Stimulated activated CD4-positive, alpha-beta T cell treated with anti-CD3 and anti-CD28 coated beads, Interleukin-4, amount 100 ng/mL, for 4 hours (primary cell): ENCODE measurements around the gene ING3.

ENCODE experiments used
- DNase-seq, 2 experiments: peaks; one replicate each; pipeline ENCODE4 v3.0.0-alpha.2; 2020

The ING3 gene

DNA sequence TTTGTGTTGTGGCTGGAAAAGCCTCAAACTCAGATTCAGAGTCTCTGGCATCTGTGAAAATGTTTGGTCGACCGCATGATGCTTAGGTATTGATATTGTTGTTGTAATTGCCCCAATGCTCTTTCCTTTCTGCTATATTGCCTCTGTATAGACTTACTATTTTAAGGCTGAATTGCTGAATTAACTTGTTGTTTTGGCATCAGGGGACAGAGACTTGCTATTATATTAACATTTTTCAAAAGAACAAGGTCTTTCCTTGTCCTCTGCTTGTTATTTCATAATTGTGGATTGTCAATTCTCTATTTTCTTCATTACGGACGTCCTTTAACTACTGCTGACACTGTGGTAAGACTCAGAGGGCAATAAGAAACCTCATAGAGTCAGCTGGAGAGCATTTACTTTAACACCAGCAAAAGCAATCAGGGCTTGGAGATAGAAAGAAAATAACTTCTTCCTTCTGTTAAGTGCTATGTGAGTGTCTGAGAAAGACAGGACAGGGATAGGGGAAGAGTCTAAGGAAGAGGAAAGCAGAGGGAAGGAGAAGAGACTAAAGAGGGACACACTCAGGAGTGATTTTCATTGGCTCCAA, 55.5 kb downstream of the ING3 start:
- DNase-seq = no peak

DNA sequence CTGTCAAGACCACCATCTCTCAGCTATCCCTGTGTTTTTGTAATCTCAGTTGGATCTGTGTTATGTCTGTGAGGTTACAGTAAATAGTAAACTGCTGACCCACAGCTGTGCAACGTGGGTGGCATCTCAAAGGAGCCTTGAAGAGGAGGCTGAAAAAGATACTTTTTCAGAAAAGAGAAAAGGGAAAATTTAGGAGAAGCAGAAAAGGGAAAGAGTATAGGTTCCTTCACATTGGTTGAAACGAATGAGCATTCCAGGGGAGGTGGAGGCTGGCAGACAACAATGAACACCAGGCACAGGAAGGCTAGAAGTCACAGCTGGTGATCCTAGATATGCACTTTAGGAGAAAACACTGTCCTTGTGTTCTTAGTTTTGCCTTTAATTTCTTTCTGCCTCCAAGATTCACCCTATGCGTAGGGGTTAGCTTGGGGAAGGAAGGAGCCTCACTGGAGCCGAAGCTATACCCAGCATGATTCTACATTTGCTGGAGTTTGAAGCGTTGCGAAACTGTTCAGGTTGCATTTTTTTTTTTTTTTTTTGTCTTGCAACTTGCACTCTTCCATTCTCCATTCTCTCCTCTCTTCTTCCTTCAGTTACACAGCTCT, 56.2 kb downstream of the ING3 start:
- DNase-seq = no peak

DNA sequence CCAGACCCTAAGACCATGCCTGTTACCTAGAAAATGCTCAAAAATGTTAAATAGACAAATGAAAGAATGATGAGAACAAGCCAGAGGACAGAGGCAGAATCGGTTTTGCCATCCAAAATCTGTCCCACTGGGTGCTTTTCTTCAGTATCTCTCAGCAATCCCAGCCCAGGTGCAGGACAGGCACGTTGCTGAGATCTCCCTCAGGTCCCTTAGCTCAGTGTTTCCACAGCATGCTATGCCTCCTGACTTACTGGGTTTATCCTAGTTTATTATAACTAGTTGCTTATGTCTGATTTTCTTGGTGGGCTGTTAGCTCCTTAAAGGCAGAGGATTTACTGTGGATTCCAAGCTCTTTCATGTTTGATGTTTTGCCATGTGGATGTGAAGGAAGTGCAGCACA, 58.2 kb downstream of the ING3 start:
- DNase-seq = no peak

DNA sequence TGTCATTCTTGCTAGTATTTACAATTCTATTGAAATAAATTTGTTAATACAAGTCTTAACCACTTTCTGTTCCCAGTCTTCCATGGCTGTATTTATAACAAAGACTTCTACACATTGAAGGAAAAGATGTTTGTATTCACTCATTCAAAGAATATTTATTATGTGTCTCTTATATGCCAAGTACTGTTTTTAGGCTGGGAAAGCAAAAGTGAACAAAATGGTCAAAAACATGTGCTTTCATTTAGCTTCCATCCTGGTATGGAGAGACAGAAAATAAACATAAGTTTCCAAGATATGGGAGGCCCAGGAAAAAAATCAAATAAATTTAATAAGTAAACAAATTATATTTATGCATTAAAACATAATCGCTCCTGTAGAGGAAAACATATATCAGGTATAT, 60.8 kb downstream of the ING3 start:
- DNase-seq = no peak

DNA sequence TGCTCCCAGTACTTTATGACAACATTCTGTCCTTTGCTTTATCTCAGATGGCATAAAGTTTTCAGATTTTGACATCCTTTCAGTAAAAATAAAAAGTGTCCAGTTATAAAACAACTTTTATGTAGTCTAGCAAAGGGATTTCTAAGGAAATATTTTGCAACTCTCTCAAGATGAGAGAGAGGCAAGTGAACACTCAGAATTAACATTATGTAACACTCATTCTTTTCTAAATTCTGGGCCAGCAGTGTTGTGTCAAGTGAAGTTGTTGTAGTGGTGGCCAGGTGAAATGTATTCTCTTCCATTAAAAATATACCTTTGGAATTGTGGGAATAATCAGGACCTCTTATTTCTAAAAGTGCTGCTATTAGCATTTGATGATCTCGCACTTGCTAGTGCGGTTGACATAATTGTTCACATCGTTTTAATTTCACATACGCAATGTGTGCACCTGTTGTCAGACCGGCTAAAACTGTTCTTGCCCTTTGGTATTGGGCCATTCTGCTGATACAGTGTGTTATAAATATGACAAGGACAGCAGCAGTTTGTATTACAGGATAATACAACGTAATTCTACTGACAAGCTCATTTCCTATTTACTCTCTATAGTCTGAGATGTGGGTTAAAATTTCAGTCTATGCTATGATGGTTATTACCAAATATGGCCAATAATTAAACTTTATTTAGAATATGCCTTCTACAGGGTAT, 61.7 kb downstream of the ING3 start:
- no peak for DNase-seq

DNA sequence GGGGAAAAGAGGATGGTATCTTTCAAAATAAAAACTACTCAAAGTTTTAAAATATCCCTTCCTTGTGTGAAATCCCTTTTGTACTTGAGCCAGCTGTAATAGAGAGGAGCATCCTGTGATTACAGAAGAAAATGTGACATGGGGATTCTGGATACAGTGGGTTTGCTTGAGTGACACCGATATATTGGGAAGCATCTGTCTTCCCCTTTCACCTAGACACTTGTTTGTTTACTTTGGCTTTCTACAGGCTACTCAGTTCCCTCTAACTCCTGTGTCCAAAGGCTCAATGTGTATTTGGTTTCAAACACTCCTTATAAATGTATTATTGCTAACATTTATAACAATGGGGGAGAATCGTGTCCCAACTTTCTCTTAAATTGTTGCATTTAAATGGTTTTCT, 62.3 kb downstream of the ING3 start:
- no peak for DNase-seq

DNA sequence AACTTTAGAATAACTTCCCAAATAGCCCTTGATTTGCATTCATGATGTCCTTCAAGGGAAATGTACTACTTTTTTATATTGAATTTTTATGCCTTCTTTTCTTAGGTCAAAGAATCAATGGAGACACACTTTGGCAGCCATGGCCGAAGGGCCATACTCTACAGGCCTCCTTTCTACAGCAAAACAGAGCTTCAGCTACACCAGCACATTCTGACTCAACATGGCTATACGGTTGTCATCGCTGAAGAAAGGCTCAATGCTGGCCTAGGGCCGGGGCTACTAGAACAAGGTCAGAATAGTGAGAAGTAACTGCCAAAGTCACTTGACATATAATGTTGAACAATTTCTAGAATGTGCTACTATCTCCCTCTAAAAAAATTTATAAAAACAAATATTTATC, 65.0 kb downstream of the ING3 start:
- DNase-seq = no peak

DNA sequence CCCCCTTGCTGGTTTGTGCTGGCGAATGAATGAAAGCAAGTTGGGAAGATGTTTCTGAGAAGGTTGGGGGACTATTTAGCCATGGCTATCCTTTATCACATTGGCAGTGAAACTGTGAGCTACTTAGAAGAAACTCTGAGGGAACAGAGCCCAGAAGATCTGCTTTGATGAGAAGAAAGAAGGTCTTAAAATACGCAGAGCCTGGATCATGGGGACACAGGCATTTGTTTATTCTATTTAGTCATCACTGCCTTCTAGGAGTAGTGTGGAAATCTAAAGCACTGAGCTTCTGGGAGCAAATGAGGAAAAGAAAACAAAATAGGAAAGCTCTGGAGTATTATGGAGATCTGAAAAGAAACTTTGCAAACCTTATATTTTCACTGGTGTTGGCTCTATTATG, 66.4 kb downstream of the ING3 start:
- no peak for DNase-seq

DNA sequence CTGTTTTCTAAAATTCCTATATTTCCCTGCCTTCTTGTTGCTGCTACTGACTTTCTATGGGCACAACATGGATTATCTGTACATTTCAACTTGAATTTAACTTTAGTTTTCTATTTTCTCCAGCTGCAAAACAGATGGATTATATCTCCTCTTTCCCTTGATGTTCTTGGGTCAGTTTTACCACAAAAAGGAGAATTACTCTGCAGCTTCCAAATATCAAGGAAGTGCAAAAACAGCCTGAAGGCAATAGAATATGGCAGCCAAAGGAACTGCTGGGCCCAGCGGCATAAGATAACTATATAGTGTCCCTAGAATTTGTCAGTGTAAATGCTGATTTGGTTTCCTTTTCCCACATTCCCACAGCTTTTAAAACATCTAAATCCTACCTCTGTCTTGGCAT, 67.0 kb downstream of the ING3 start:
- DNase-seq = no peak

DNA sequence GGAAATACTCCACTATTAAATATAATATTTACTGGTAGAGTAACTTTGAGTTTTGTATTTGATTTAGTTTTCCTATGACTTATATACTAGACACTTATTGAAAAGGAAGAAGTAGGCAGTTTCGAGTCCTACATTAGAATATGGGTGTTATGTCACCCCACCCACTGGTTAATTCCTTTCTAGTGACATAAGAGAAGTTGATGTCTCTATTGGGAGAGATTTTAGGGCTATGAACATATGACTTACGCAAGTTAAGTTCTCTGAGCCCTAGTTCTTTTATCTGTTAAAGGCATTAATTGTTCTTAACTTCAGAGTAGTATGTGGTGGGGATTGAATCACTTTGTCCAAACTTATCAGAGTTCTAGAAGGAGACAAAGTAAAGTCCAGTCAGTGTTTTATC, 68.4 kb downstream of the ING3 start:
- DNase-seq = no peak

DNA sequence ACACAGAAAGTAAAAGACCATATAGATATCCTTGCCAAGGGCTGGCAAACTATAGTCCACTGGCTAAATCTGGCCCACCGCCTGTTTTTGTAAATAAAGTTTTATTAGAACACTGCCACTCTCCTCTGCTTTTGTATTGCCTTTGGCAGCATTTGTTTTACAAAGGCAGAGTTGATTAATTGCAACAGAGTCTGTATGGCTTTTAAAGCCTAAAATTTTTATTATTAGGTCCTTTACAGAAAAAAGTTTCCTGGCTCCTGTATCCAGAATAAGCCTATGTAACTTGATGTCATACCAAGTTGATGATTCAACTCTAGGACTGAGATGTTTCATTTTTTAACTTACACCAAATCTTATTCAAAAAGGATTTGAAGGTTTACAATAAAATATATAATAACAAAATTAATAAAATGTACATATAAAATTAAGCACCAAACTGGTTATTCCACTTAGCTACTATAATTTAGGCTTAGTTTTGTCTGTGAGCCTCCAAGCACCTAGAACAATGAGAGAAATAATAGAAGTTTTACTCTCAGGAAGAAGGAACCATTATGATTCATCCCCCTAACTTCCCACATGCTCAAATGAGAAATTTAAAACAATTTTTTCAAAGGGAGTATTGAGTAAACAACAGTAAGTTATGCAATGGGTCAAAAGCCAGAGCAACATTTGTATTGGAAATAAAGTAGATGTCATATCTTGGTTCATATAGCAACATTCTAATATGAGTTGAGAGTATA, 69.8 kb downstream of the ING3 start:
- DNase-seq = no peak

DNA sequence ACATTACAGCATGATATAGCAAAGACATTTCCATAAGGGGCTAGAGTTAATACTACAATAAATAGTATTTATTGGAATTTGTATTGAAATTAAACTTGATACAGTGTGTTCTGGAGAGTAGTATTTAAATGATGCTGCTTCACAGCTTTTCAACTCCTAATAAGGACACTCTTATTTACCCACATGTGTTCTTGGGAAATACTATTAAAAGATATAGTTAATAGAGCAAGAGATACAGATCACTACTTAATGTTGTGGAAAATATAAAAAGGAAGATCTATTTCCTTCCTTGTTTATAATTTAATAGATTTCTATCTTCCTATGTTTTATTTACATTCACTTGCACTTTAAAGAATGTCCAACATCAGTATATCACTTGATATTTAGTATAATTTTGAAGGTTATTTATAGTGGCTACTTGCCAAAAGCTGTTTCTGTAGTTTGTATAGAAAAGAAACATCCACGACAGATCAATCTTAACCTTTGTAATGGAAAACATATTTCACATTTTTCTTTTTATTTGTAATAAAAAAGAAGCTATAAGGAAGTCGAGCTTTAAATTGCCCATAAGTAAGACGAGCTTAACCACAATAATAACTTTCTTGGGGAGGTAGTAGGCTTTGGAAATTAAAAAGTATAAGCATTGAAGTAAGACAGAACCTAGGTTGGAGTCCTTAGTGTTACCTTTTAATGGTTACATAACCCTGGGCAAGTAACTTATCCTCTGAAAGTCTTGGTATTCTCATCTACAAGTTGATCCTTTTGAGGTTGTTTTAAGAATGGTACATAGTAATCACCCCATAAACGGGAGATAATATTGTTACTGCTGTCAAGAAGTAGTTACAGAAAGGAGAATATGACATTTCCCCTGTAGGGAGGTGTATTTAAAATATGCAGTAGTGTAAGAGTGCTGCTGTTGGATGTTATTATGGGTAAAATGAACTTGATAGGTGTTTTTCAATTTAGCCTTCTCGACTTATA, 70.7 kb downstream of the ING3 start:
- DNase-seq = no peak

DNA sequence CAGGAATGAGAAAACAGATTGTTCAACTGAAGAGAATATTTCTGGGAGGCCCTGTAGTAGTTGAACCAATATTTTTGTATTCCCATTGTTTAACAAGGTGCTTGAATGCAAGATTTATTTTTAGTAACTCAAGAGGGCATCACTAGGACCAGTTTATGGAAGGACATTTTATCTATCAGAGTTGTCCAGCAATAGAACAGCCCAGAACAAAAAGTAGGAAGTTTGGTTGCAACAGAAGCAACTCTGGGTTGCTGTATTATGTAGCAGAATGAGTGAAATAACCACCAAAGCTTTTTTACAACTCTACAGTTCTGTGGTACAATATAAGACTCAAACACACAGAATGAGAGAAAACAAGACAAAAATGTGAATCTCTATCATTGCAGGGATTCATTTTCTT, 72.6 kb downstream of the ING3 start:
- DNase-seq = no peak

DNA sequence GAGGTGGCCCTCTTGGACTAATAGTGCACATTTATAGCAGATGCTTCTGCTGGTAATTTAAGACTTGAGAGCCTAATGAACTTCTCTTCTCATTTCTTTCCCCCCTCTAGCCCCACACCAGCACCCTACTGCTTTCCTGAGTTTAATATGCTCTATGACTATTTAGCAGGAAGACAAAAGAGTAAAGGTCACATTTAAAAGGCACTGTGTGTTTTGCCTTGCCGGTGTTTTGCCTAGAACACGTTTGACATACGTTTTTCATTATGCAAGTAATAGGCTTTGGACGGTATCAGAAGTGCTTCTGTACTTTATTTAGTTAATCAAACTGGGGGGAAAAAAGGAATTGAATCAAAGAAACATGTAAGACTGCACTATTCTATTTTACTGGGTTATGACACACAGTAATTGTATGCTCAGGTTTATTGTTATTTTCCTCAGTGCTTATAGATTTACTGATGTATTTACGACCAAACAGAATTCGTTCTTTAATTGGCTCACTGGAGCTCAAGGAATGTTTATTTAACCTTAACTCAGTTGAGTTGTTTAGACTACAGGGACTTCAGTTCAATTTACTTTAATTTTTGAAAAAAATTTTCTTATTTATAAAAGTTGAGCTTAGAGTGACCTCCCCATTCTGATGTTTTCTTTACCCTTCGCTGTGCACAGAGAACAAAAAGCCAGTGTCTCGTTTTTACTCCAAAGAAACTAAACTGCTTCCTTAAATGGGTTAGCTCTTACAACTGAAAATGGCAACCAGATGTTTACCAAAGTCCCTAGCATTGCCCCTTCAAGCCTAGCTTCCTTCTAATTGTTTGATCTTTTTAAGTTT, 73.3 kb downstream of the ING3 start:
- DNase-seq = no peak

DNA sequence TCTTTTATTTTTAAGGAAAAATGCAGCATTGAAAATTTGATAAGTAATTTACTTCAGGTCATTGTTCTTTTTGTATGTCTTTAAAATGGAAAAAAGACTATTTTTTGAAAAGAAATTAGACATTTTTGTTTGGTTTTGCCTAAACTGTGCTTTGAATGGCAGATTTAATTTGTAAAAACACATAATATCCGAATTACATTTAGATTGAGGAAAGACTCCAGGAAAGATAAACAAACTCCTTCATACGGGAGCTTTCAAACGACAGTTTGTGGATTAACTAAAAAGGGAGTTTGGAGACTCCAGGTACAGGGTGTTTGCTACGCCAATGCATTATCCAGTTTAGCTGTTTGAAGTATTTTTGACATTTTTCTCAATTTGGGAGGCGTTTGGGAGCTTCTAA, 74.0 kb downstream of the ING3 start:
- DNase-seq = no peak

DNA sequence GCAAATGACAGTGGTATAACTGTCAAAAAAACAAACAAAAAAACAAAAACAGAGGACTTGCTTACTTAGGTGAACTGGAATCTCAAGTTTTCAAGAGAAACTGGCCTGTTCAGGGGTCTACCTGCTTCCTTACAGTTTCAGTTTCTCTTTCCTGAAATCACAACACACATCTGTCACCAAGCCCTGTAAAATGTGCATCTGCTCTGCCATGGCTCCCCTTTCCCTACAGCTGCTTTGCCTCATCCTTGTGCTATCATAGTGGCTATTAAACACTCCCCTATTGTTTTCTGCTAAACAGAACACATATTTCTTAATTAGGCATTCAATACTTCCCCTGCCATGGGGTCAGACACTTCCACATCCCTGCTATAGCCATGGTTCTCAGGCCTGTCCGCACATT, 75.6 kb downstream of the ING3 start:
- no peak for DNase-seq

DNA sequence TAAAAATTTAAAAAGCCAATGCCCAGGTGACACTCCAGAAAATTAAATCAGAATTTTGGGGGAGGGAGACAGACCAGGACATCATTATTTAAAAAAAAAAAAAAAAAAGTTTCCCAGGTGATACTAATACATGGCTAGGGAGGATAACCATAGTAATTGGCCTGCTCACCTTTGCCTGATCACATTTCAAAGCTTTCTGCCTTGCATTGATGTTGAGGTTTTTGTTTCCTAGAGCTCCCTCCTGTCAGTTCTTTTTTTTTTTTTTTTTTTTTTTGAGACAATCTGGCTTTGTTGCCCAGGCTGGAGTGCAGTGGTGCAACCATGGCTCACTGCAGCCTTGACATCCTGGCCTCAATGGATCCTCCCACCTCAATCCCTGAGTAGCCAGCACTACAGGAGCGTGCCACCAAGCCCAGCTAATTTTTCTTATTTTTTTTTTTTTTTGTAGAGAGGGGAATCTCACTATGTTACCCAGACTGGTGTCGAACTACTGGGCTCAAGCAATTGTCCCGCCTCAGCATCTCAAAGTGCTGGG, 76.1 kb downstream of the ING3 start:
- no peak for DNase-seq
